Measurements from ENCODE around the gene ANKDD1B.
"Not testable (repeated sequence)": the region's sequence is repeated elsewhere in the genome, so short reads cannot be mapped to it uniquely, and the experiment has no call there.

The ANKDD1B gene

GRCh38 chr5:75690669-75691068 lies 79.4 kb downstream of the ANKDD1B start:
- Histone ChIP-seq H3K9ac (no peak overlapping the region), H3K4me1 (no peaks in the 10 kb centered on the region), H3K36me3 (ENCODE audit: control insufficient read depth, insufficient read depth, low read length) (no peaks in the 10 kb centered on the region), H3K79me2 (no peaks in the 10 kb centered on the region), H3K4me2 (ENCODE audit: low read length) (no peak overlapping the region), H3K9me3 (ENCODE audit: control insufficient read depth, low read length) (no peaks in the 10 kb centered on the region), H2AFZ (no peak overlapping the region), H3K27me3 (ENCODE audit: control insufficient read depth, insufficient read depth, low read length) (no peaks in the 10 kb centered on the region), H3K4me3 (ENCODE audit: low read depth, low read length) (no peak overlapping the region), H3K27ac (no peak overlapping the region)
- no peak for TF ChIP-seq CTCF (IDR thresholded peaks at IDR 0.05)

- Histone ChIP-seq H2AFZ (no peak overlapping the region), H3K9me3 (ENCODE audit: control insufficient read depth, low read length) (no peaks in the 10 kb centered on the region), H3K4me1 (no peaks in the 10 kb centered on the region), H3K4me2 (ENCODE audit: low read length) (no peak overlapping the region), H3K4me3 (ENCODE audit: low read depth, low read length) (no peak overlapping the region), H3K27me3 (ENCODE audit: control insufficient read depth, insufficient read depth, low read length) (no peaks in the 10 kb centered on the region), H3K27ac (no peak overlapping the region), H3K79me2 (no peaks in the 10 kb centered on the region), H3K36me3 (ENCODE audit: control insufficient read depth, insufficient read depth, low read length) (no peaks in the 10 kb centered on the region), H3K9ac (no peak overlapping the region)
- TF ChIP-seq CTCF (IDR thresholded peaks at IDR 0.05), result no peak
Measured at GRCh38 chr5:75694781-75695180, 83.5 kb downstream of the ANKDD1B start.

- H3K36me3 ChIP-seq (ENCODE audit: control insufficient read depth, insufficient read depth, low read length); H2AFZ ChIP-seq; H3K27ac ChIP-seq; H3K4me1 ChIP-seq; H3K9me3 ChIP-seq (ENCODE audit: control insufficient read depth, low read length); H3K4me3 ChIP-seq (ENCODE audit: low read depth, low read length); H3K27me3 ChIP-seq (ENCODE audit: control insufficient read depth, insufficient read depth, low read length); H3K79me2 ChIP-seq; H3K9ac ChIP-seq; H3K4me2 ChIP-seq (ENCODE audit: low read length): not testable (repeated sequence)
Measured at GRCh38 chr5:75695472-75696351, 84.5 kb downstream of the ANKDD1B start.

GRCh38 chr5:75701856-75702255 lies 90.6 kb downstream of the ANKDD1B start:
- no peak overlapping the region for H3K9ac ChIP-seq
- H3K4me2 ChIP-seq (ENCODE audit: low read length), result no peak overlapping the region
- H3K79me2 ChIP-seq, result no peaks in the 10 kb centered on the region
- no peak overlapping the region for H3K4me3 ChIP-seq (ENCODE audit: low read depth, low read length)
- no peak overlapping the region for H3K27ac ChIP-seq
- TF ChIP-seq CTCF (IDR thresholded peaks at IDR 0.05), result no peak
- H3K36me3 ChIP-seq (ENCODE audit: control insufficient read depth, insufficient read depth, low read length), result no peaks in the 10 kb centered on the region
- H3K9me3 ChIP-seq (ENCODE audit: control insufficient read depth, low read length), result no peaks in the 10 kb centered on the region
- no peaks in the 10 kb centered on the region for H3K27me3 ChIP-seq (ENCODE audit: control insufficient read depth, insufficient read depth, low read length)
- no peaks in the 10 kb centered on the region for H3K4me1 ChIP-seq
- no peak overlapping the region for H2AFZ ChIP-seq

DNA sequence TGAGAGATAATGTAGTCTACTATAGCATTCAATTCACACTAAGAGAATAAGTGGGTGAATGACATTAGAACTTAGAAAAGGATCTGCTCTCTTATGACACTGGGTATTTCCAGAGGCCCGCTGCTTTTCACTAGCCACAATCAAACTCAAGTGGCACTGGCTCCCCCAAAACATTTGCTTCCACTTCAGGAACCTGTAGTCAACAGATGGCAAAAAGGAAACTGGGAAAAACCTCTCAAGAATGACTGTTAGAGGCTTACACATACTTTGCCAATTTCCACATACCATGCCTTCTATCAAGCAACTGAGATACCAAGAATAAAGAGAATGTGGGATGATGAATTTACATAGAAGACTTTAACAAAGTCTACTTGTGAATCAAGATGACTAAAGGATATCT lies 94.8 kb downstream of the ANKDD1B start:
- Histone ChIP-seq H3K79me2 (no peaks in the 10 kb centered on the region), H2AFZ (no peak overlapping the region), H3K4me1 (no peaks in the 10 kb centered on the region), H3K27ac (no peak overlapping the region), H3K4me2 (ENCODE audit: low read length) (no peak overlapping the region), H3K9ac (no peak overlapping the region), H3K36me3 (ENCODE audit: control insufficient read depth, insufficient read depth, low read length) (no peaks in the 10 kb centered on the region), H3K27me3 (ENCODE audit: control insufficient read depth, insufficient read depth, low read length) (no peaks in the 10 kb centered on the region), H3K9me3 (ENCODE audit: control insufficient read depth, low read length) (no peaks in the 10 kb centered on the region), H3K4me3 (ENCODE audit: low read depth, low read length) (no peak overlapping the region)
- no peak for TF ChIP-seq CTCF (IDR thresholded peaks at IDR 0.05)

Data from parathyroid adenoma (tissue), 2 donors.